DND-41 (cell line): ENCODE results near the gene TMX1.

ENCODE experiments used
- EZH2 ChIP-seq: IDR thresholded peaks from 3 replicates; pipeline ENCODE4 v1.6.1; 2012; ENCODE audit warnings: borderline replicate concordance, low read depth, mild to moderate bottlenecking, moderate library complexity, low read length, inconsistent platforms; ENCODE audit not compliant: severe bottlenecking
- TF ChIP-seq, protein P1 (sequence below): IDR thresholded peaks from 2 replicates; pipeline ENCODE4 v1.5.1; 2012; ENCODE audit warnings: borderline replicate concordance, low read length, moderate library complexity, mild to moderate bottlenecking; ENCODE audit not compliant: poor library complexity, severe bottlenecking; ENCODE audit errors: extremely low read depth

DNA sequence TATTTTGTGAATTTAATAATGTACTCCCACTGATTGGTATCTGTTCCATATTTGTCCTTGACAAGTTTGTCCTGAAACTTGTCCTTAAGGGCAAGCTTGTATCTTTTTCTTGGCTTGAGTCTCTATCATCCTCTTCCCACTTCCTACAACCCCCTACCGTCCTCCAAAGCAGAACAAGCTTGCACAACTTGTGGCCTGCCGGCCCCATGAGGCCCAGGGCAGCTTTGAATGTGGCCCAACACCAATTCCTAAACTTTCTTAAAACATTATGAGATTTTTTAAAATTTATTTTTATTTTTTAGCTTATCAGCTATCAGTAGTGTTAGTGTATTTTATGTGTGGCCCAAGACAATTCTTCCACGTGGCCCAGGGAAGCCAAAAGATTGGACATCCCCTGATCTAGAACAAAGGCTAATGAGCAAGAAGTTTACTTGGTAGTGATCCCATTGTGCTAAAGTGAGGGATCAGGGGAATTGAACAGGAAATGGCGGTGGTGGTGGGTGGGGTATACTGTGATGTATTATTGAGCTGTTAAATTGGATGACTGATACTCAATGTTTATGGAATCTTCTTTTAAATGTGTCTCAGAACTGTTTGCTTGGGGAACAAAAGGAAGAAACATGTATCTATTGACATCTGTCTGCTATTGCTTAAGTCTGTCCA, 37.8 kb downstream of the TMX1 start:
- TF ChIP-seq, protein P1, sequence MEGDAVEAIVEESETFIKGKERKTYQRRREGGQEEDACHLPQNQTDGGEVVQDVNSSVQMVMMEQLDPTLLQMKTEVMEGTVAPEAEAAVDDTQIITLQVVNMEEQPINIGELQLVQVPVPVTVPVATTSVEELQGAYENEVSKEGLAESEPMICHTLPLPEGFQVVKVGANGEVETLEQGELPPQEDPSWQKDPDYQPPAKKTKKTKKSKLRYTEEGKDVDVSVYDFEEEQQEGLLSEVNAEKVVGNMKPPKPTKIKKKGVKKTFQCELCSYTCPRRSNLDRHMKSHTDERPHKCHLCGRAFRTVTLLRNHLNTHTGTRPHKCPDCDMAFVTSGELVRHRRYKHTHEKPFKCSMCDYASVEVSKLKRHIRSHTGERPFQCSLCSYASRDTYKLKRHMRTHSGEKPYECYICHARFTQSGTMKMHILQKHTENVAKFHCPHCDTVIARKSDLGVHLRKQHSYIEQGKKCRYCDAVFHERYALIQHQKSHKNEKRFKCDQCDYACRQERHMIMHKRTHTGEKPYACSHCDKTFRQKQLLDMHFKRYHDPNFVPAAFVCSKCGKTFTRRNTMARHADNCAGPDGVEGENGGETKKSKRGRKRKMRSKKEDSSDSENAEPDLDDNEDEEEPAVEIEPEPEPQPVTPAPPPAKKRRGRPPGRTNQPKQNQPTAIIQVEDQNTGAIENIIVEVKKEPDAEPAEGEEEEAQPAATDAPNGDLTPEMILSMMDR, result no peak
- TF ChIP-seq EZH2, result no peak
